Lower lobe of right lung (tissue), 2 donors: ENCODE results near the gene CNBD2. TPM values are rescaled to one million over a fixed set of nuclear protein-coding genes. Genes with fewer than 3 reads are reported as not detected.
A peak's percentile ranks its signal among the peaks of the same experiment; 100 is the strongest.
"Not testable (repeated sequence)": the region's sequence is repeated elsewhere in the genome, so short reads cannot be mapped to it uniquely, and the experiment has no call there.

Experiments used
- ATAC-seq, 2 donors: fragments of 200-7000 bp; cut with Tn5 transposase; one replicate each; pipeline ENCODE4 v1.9.1; 2020 to 2022; ENCODE audit warnings: mild to moderate bottlenecking in 2 of 2, moderate library complexity in 2 of 2
- DNase-seq: peaks from one replicate; pipeline ENCODE4 v3.0.0-alpha.2; 2020
- H3K27ac ChIP-seq: fragments of 200-600 bp; one replicate; pipeline ENCODE4 v1.8.0; 2022
- H3K27me3 ChIP-seq: fragments of 200-600 bp; one replicate; pipeline ENCODE4 v1.8.0; 2022; ENCODE audit warnings: low read depth
- H3K36me3 ChIP-seq: fragments of 200-600 bp; one replicate; pipeline ENCODE4 v1.8.0; 2022; ENCODE audit warnings: mild to moderate bottlenecking
- H3K4me1 ChIP-seq: fragments of 200-600 bp; one replicate; pipeline ENCODE4 v1.8.0; 2022
- H3K4me3 ChIP-seq: fragments of 200-600 bp; one replicate; pipeline ENCODE4 v1.8.0; 2022; ENCODE audit warnings: mild to moderate bottlenecking
- H3K9me3 ChIP-seq: fragments of 200-600 bp; one replicate; pipeline ENCODE4 v1.8.0; 2022
- CTCF ChIP-seq: fragments of 200-600 bp; IDR thresholded peaks from one replicate; pipeline ENCODE4 v1.8.0; 2022; ENCODE audit warnings: antibody characterized with exemption, mild to moderate bottlenecking
- intact Hi-C: fragments of 100-400 bp; cut with DNase I; formaldehyde crosslinking; loops from one replicate; pipeline ENCODE4 v1.11.0; 2022
- total RNA-seq: library from RNA; stranded (reverse); fragmentation: NEBNext Ultra II Directional; extraction: Animal tissue kit (Norgen Biotek cat#: 25700); gene quantifications from one replicate; pipeline ENCODE4 v1.2.1, GENCODE V29; 2021
- donor health status: DM: no; HTN: yes; CAD: no; lungs with severe emphysema.

CNBD2 gene
- total RNA-seq, 1 donor from 2014 or later = 4.3 TPM

GRCh38 chr20:35952480-35953386, 15.7 kb upstream of the CNBD2 start:
- no peaks in the 10 kb centered on the region for H3K27me3 ChIP-seq
- peaks cover 23% of the 10 kb centered on the region for H3K36me3 ChIP-seq
- intact Hi-C loops = no loop called here
- H3K4me1 ChIP-seq = peaks cover 26% of the 10 kb centered on the region
- TF ChIP-seq CTCF = no peak
- H3K9me3 ChIP-seq = no peaks in the 10 kb centered on the region
- H3K27ac ChIP-seq = peak overlapping the region; percentile 98
- DNase-seq (no peak), ATAC-seq (no peak)
- peak overlapping the region; percentile 91 for H3K4me3 ChIP-seq

GRCh38 chr20:35953387-35954199, 14.8 kb upstream of the CNBD2 start:
- ATAC-seq (peak; percentile 70), DNase-seq (peak; percentile 76)
- peaks cover 26% of the 10 kb centered on the region for H3K4me1 ChIP-seq
- TF ChIP-seq CTCF = no peak
- no peaks in the 10 kb centered on the region for H3K9me3 ChIP-seq
- intact Hi-C loops = no loop called here
- H3K27me3 ChIP-seq = no peaks in the 10 kb centered on the region
- peaks cover 15% of the 10 kb centered on the region for H3K36me3 ChIP-seq
- H3K27ac ChIP-seq = peak overlapping the region; percentile 98
- peak overlapping the region; percentile 91 for H3K4me3 ChIP-seq

DNA sequence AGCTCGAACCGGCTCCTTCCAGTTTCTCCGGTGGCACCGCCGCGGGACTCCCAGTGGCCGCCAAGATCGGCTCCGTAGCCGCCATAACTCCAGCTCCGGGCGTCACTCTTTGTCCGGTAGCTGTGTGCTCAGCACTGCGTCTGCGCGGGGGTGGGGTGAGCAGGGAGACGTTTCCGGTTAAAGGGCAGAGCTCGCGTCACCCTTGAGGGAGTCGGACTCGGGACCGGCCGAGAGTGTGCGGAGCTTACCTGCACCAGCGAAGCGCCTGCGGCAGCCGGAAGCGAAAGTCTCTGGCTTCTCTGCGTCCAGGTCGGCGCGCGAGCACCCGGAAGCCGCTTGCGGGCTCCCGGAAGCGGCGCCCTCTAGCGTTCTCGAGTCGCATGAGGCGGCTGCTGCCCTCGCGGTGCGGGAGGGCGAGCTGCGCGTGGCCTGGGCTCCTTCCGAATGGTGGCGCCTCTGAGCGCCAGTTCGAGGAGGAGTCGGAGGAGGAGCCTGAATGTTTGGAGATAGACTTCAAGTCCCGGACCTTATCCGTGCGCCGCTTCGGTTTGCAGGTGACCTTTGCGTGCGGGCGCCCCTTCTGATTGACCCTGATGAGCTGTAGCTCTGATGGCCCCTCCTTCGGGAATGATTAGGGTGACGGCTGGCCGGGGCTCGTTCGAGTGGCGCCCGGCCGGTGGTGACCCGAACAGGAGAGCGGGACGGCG, 14.0 kb upstream of the CNBD2 start, which contains the start of gene SCAND1:
SCAND1 (minus strand) TSS at position 303 of the 707 bp plus-strand sequence; CDS start at position 85, 218 bp downstream.
- peak within 1 kb of the TSS; percentile 98 for H3K27ac ChIP-seq
- H3K27me3 ChIP-seq = no peaks in the 10 kb centered on the region
- H3K4me3 ChIP-seq = peak within 1 kb of the TSS; percentile 91
- peak; percentile 96 to 97 for ATAC-seq
- no peaks in the 10 kb centered on the region for H3K9me3 ChIP-seq
- H3K36me3 ChIP-seq = peaks cover 8% of the 10 kb centered on the region
- TF ChIP-seq CTCF = peak; percentile 98
- peaks cover 26% of the 10 kb centered on the region for H3K4me1 ChIP-seq
- DNase-seq = peak; percentile 97
- intact Hi-C loops = no loop called here

DNA sequence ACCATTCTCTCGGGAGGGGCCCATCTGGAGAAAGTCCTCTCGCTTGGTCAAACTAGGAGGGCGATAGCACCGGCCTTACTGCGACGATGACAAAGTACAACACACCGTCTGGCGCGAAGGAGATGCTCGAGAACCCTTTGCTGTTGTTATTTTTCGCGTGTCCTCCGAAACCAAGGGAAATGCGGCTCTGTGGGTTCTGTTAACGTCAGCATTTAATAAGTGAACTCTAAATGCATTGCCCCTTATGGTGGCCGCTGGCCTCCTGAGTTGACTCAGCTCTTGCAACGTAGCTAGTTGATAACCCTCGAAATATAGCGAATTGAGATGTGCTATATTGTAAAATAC, 13.5 kb upstream of the CNBD2 start:
- H3K4me1 ChIP-seq = peaks cover 26% of the 10 kb centered on the region
- intact Hi-C loops = no loop called here
- no peaks in the 10 kb centered on the region for H3K27me3 ChIP-seq
- ATAC-seq = peak; percentile 2 to 14
- no peak for TF ChIP-seq CTCF
- no peak for DNase-seq
- peak overlapping the region; percentile 91 for H3K4me3 ChIP-seq
- peaks cover 7% of the 10 kb centered on the region for H3K36me3 ChIP-seq
- H3K9me3 ChIP-seq = no peaks in the 10 kb centered on the region
- H3K27ac ChIP-seq = peak overlapping the region; percentile 98

GRCh38 chr20:35956616-35957015, 11.8 kb upstream of the CNBD2 start:
- peaks cover 26% of the 10 kb centered on the region for H3K4me1 ChIP-seq
- H3K27ac ChIP-seq = no peak overlapping the region
- H3K4me3 ChIP-seq = no peak overlapping the region
- no peak for TF ChIP-seq CTCF
- intact Hi-C loops = no loop called here
- no peak for DNase-seq
- ATAC-seq = no peak
- H3K27me3 ChIP-seq = no peaks in the 10 kb centered on the region
- H3K9me3 ChIP-seq = no peaks in the 10 kb centered on the region
- H3K36me3 ChIP-seq = peaks cover 7% of the 10 kb centered on the region

GRCh38 chr20:35959291-35959690, 9.1 kb upstream of the CNBD2 start:
- H3K4me1 ChIP-seq, H3K9me3 ChIP-seq, H3K27ac ChIP-seq, DNase-seq, H3K36me3 ChIP-seq, intact Hi-C loops, H3K27me3 ChIP-seq, ATAC-seq, H3K4me3 ChIP-seq: not testable (repeated sequence)
